Astrocyte (in vitro differentiated cells and primary cell): ENCODE results near the gene RPL7L1. TPM values are rescaled to one million over a fixed set of nuclear protein-coding genes. Genes with fewer than 3 reads are reported as not detected.

Experiments used
- DNase-seq: peaks from one replicate; pipeline ENCODE4 v3.0.0-alpha.2; 2010; ENCODE audit warnings: low read depth
- FAIRE-seq: peaks from 2 replicates; lab custom pipeline; 2011; peaks lifted over from hg19 to GRCh38; lab: Jason Lieb, UNC
- H2AFZ ChIP-seq: 2 replicates; pipeline ENCODE4 v1.6.0; 2012; ENCODE audit warnings: low read depth, low read length, inconsistent platforms
- H3K27ac ChIP-seq: 2 replicates; pipeline ENCODE4 v1.5.1; 2011; ENCODE audit warnings: low read depth, low read length, inconsistent platforms
- H3K27me3 ChIP-seq: 2 replicates; pipeline ENCODE4 v1.6.0; 2011; ENCODE audit warnings: low read length, inconsistent platforms; ENCODE audit not compliant: insufficient read depth
- H3K36me3 ChIP-seq: 2 replicates; pipeline ENCODE4 v1.5.1; 2011; ENCODE audit warnings: low read length, inconsistent platforms; ENCODE audit not compliant: insufficient read depth
- H3K4me1 ChIP-seq: 2 replicates; pipeline ENCODE4 v1.5.1; 2011; ENCODE audit warnings: low read length, inconsistent platforms; ENCODE audit not compliant: insufficient read depth
- H3K4me2 ChIP-seq: 2 replicates; pipeline ENCODE4 v1.6.0; 2012; ENCODE audit warnings: low read length, inconsistent platforms
- H3K4me3 ChIP-seq: 2 replicates; pipeline ENCODE4 v1.5.1; 2011; ENCODE audit warnings: low read depth, mild to moderate bottlenecking, low read length, inconsistent platforms; ENCODE audit not compliant: insufficient read depth
- H3K79me2 ChIP-seq: 2 replicates; pipeline ENCODE4 v1.6.0; 2012; ENCODE audit warnings: mild to moderate bottlenecking, low read length, inconsistent platforms; ENCODE audit not compliant: insufficient read depth
- H3K9ac ChIP-seq: 2 replicates; pipeline ENCODE4 v1.6.0; 2012; ENCODE audit warnings: mild to moderate bottlenecking, low read length, inconsistent platforms
- H3K9me3 ChIP-seq: 2 replicates; pipeline ENCODE4 v1.5.1; 2012; ENCODE audit warnings: low read depth, mild to moderate bottlenecking, low read length, inconsistent platforms; ENCODE audit not compliant: insufficient read depth
- H4K20me1 ChIP-seq: 2 replicates; pipeline ENCODE4 v1.6.0; 2012; ENCODE audit warnings: low read length, inconsistent platforms; ENCODE audit not compliant: insufficient read depth
- H3K27ac Mint-ChIP-seq: one replicate; pipeline ENCODE4 v1.8.0; 2021; ENCODE audit warnings: mild to moderate bottlenecking, mixed read lengths; ENCODE audit not compliant: unreplicated experiment
- H3K27me3 Mint-ChIP-seq: one replicate; pipeline ENCODE4 v1.8.0; 2021; ENCODE audit warnings: low read depth, mixed read lengths; ENCODE audit not compliant: unreplicated experiment
- H3K36me3 Mint-ChIP-seq: one replicate; pipeline ENCODE4 v1.8.0; 2021; ENCODE audit warnings: low read depth, mixed read lengths; ENCODE audit not compliant: unreplicated experiment
- H3K4me1 Mint-ChIP-seq: one replicate; pipeline ENCODE4 v1.8.0; 2021; ENCODE audit warnings: low read depth, mixed read lengths; ENCODE audit not compliant: unreplicated experiment
- H3K4me3 Mint-ChIP-seq: one replicate; pipeline ENCODE4 v1.8.0; 2021; ENCODE audit warnings: mild to moderate bottlenecking, moderate library complexity, mixed read lengths; ENCODE audit not compliant: unreplicated experiment
- H3K9me3 Mint-ChIP-seq: one replicate; pipeline ENCODE4 v1.8.0; 2021; ENCODE audit warnings: mild to moderate bottlenecking, mixed read lengths; ENCODE audit not compliant: unreplicated experiment
- CTCF ChIP-seq: IDR thresholded peaks from 2 replicates; pipeline ENCODE4 v1.5.1; 2011; ENCODE audit warnings: low read depth, mild to moderate bottlenecking, inconsistent platforms, low read length, moderate library complexity; ENCODE audit not compliant: insufficient read depth
- EZH2 ChIP-seq: IDR thresholded peaks from 2 replicates; pipeline ENCODE4 v1.6.1; 2012; ENCODE audit warnings: mild to moderate bottlenecking, low read length, inconsistent platforms; ENCODE audit not compliant: insufficient read depth
- total RNA-seq: library from RNA; stranded (reverse); gene quantifications from 2 replicates; pipeline ENCODE4 v1.2.1, GENCODE V29; 2021

Gene RPL7L1
- total RNA-seq, 1 donor from 2014 or later = 92.0 TPM

- no peak overlapping the region for H3K27ac ChIP-seq
- H3K4me2 ChIP-seq = no peak overlapping the region
- no peaks in the 10 kb centered on the region for H3K9me3 Mint-ChIP-seq
- H3K9me3 ChIP-seq = no peaks in the 10 kb centered on the region
- H3K9ac ChIP-seq = no peak overlapping the region
- no peaks in the 10 kb centered on the region for H3K4me1 Mint-ChIP-seq
- TF ChIP-seq CTCF (no peak), EZH2 (no peak)
- no peak overlapping the region for H3K27ac Mint-ChIP-seq
- H4K20me1 ChIP-seq = no peaks in the 10 kb centered on the region
- FAIRE-seq (no peak), DNase-seq (no peak)
- no peaks in the 10 kb centered on the region for H3K4me1 ChIP-seq
- H3K36me3 ChIP-seq = no peaks in the 10 kb centered on the region
- no peak overlapping the region for H3K4me3 Mint-ChIP-seq
- H3K27me3 Mint-ChIP-seq = no peaks in the 10 kb centered on the region
- no peaks in the 10 kb centered on the region for H3K79me2 ChIP-seq
- H3K27me3 ChIP-seq = no peaks in the 10 kb centered on the region
- no peak overlapping the region for H3K4me3 ChIP-seq
- no peak overlapping the region for H2AFZ ChIP-seq
- H3K36me3 Mint-ChIP-seq = peaks cover 8% of the 10 kb centered on the region
Measured at GRCh38 chr6:42871711-42872110, 7.7 kb upstream of the RPL7L1 start.

- no peaks in the 10 kb centered on the region for H3K4me1 Mint-ChIP-seq
Measured at GRCh38 chr6:42873313-42873712, 6.1 kb upstream of the RPL7L1 start.

More at GRCh38 chr6:42873313-42873712, 6.1 kb upstream of the RPL7L1 start:
- DNase-seq (no peak), FAIRE-seq (no peak)
- Histone ChIP-seq H4K20me1 (no peaks in the 10 kb centered on the region), H3K9ac (no peak overlapping the region), H3K9me3 (no peaks in the 10 kb centered on the region), H2AFZ (no peak overlapping the region), H3K36me3 (no peaks in the 10 kb centered on the region), H3K4me1 (no peaks in the 10 kb centered on the region), H3K27ac (no peak overlapping the region), H3K4me3 (no peak overlapping the region), H3K4me2 (no peak overlapping the region), H3K27me3 (no peaks in the 10 kb centered on the region), H3K79me2 (no peaks in the 10 kb centered on the region)
- no peaks in the 10 kb centered on the region for H3K27me3 Mint-ChIP-seq
- H3K36me3 Mint-ChIP-seq = no peaks in the 10 kb centered on the region
- no peaks in the 10 kb centered on the region for H3K9me3 Mint-ChIP-seq
- TF ChIP-seq CTCF = no peak
- no peak for TF ChIP-seq EZH2
- H3K4me3 Mint-ChIP-seq = no peak overlapping the region
- H3K27ac Mint-ChIP-seq = no peak overlapping the region
